ENCODE data around the gene HASPIN. TPM values are rescaled to one million over a fixed set of nuclear protein-coding genes. Genes with fewer than 3 reads are reported as not detected.

Gene HASPIN
- total and polyA plus RNA-seq, 2 of the 8 experiments (the other 6 are each of a cell fraction or from before 2014, with no cell fraction given) = 7.8 to 29.5 TPM

DNA sequence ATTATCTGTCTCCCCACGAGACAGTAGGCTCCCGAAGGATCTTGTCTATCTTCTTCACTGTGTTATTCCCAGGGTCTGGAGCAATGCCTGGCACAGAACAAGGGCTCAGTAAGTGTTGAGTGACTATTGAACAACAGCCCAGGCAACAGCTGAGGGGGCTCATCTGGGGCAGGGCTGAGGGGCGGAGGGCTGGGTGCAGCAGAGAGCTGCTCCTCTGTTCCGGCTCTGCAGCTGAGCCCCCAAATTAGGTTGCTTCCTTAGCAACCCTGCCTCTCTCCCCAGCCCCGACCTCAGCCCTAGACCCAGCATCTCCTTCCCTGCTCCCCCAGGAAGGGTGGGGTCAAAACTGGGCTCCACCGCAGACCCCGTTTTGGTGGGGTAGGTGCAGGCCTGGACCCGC, 45.1 kb downstream of the HASPIN start (continued):
- TF ChIP-seq, protein P1, sequence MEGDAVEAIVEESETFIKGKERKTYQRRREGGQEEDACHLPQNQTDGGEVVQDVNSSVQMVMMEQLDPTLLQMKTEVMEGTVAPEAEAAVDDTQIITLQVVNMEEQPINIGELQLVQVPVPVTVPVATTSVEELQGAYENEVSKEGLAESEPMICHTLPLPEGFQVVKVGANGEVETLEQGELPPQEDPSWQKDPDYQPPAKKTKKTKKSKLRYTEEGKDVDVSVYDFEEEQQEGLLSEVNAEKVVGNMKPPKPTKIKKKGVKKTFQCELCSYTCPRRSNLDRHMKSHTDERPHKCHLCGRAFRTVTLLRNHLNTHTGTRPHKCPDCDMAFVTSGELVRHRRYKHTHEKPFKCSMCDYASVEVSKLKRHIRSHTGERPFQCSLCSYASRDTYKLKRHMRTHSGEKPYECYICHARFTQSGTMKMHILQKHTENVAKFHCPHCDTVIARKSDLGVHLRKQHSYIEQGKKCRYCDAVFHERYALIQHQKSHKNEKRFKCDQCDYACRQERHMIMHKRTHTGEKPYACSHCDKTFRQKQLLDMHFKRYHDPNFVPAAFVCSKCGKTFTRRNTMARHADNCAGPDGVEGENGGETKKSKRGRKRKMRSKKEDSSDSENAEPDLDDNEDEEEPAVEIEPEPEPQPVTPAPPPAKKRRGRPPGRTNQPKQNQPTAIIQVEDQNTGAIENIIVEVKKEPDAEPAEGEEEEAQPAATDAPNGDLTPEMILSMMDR (IDR thresholded peaks at IDR 0.05; ENCODE audit: control extremely low read depth in 1 of 3, insufficient read depth in 1 of 3, low read depth in 1 of 3, low read length in 3 of 3) = no peak
- no peak for TF ChIP-seq HDAC6 (IDR thresholded peaks at IDR 0.05; ENCODE audit: low read depth, low read length)

All from H1 (cell line).